H1 (cell line): Measurements from ENCODE around the gene CMPK2. TPM values are rescaled to one million over a fixed set of nuclear protein-coding genes. Genes with fewer than 3 reads are reported as not detected.

Source experiments
- CTCF ChIA-PET: fragments of 300-600 bp; sonication (Branson Sonifier 250); formaldehyde crosslinking; loops from one replicate; lab custom pipeline; 2021; ENCODE audit not compliant: partially characterized antibody; lab: Charles Lee
- POLR2A ChIA-PET: fragments of 300-600 bp; sonication (Branson Sonifier 250); formaldehyde crosslinking; loops from one replicate; lab custom pipeline; 2021; ENCODE audit warnings: inconsistent platforms; ENCODE audit not compliant: partially characterized antibody; lab: Charles Lee
- DNase-seq, 2 experiments: peaks; one replicate each; pipeline versions ENCODE4 v3.0.0 to v3.0.0-alpha.2; 2010 to 2022; ENCODE audit warnings: low spot score in 2 of 2, low read depth in 1 of 2, mixed read lengths in 1 of 2
- FAIRE-seq: peaks from 2 replicates; lab custom pipeline; 2011; peaks lifted over from hg19 to GRCh38; lab: Jason Lieb, UNC
- H2AFZ ChIP-seq: 2 replicates; pipeline ENCODE4 v1.8.1; 2012; ENCODE audit warnings: low read length, inconsistent platforms
- H2AK5ac ChIP-seq: 2 replicates; pipeline ENCODE4 v1.6.1; 2013; ENCODE audit warnings: low read depth, low read length
- H2BK120ac ChIP-seq: replicated peaks from 2 replicates; pipeline ENCODE3; 2013; ENCODE audit warnings: low read depth, low read length, inconsistent platforms
- H2BK12ac ChIP-seq: 2 replicates; pipeline ENCODE4 v1.6.1; 2013; ENCODE audit warnings: low read depth, low read length
- H2BK15ac ChIP-seq: 2 replicates; pipeline ENCODE4 v1.6.1; 2013; ENCODE audit warnings: low read length
- H2BK20ac ChIP-seq: 2 replicates; pipeline ENCODE4 v1.6.1; 2013; ENCODE audit warnings: low read length
- H2BK5ac ChIP-seq: 2 replicates; pipeline ENCODE4 v1.6.1; 2013; ENCODE audit warnings: low read depth, low read length
- H3K14ac ChIP-seq: 2 replicates; pipeline ENCODE4 v1.6.1; 2013; ENCODE audit warnings: inconsistent platforms; ENCODE audit not compliant: insufficient read length
- H3K18ac ChIP-seq: 2 replicates; pipeline ENCODE4 v1.6.1; 2013; ENCODE audit warnings: low read length; ENCODE audit errors: extremely low read depth
- H3K23ac ChIP-seq: 2 replicates; pipeline ENCODE4 v1.6.1; 2013; ENCODE audit warnings: inconsistent platforms; ENCODE audit not compliant: insufficient read length
- H3K23me2 ChIP-seq: 2 replicates; pipeline ENCODE4 v1.6.1; 2013; ENCODE audit warnings: low read depth, low read length
- H3K27ac ChIP-seq: 2 replicates; pipeline ENCODE4 v1.6.1; 2011; ENCODE audit warnings: low read depth, low read length, inconsistent platforms
- H3K27me3 ChIP-seq, 4 experiments: replicated peaks in 1 of 4; 1 replicate in 1 of 4; 2 replicates in 3 of 4; pipeline versions ENCODE4 v1.6.1 to v1.8.1; 2011 to 2013; ENCODE audit warnings: low read length in 3 of 4, mild to moderate bottlenecking in 3 of 4, inconsistent platforms in 2 of 4, mixed read lengths in 2 of 4, moderate library complexity in 1 of 4; ENCODE audit not compliant: control insufficient read depth in 3 of 4, insufficient read depth in 3 of 4; ENCODE audit errors: extremely low read depth in 1 of 4
- H3K36me3 ChIP-seq, 4 experiments: 2 replicates each; pipeline versions ENCODE4 v1.6.1 to v1.8.1; 2011 to 2013; ENCODE audit warnings: mild to moderate bottlenecking in 4 of 4, low read length in 3 of 4, moderate library complexity in 2 of 4, control low read depth in 1 of 4, inconsistent platforms in 1 of 4; ENCODE audit not compliant: insufficient read depth in 4 of 4, control insufficient read depth in 2 of 4
- H3K4ac ChIP-seq: replicated peaks from 2 replicates; pipeline ENCODE3; 2013; ENCODE audit warnings: low read length, low read depth, mixed read lengths, inconsistent platforms; ENCODE audit not compliant: insufficient read length
- H3K4me1 ChIP-seq, 4 experiments: replicated peaks in 1 of 4; 1 replicate in 1 of 4; 2 replicates in 3 of 4; pipeline versions ENCODE4 v1.6.1 to v1.8.1; 2011 to 2013; ENCODE audit warnings: low read length in 3 of 4, inconsistent platforms in 2 of 4, mixed read lengths in 1 of 4; ENCODE audit not compliant: insufficient read depth in 4 of 4, control insufficient read depth in 3 of 4
- H3K4me2 ChIP-seq, 2 experiments: 2 replicates each; pipeline versions ENCODE4 v1.6.1 to v1.8.1; 2011 to 2013; ENCODE audit warnings: low read depth in 2 of 2, low read length in 2 of 2, control low read depth in 1 of 2, inconsistent platforms in 1 of 2, mild to moderate bottlenecking in 1 of 2; ENCODE audit not compliant: insufficient read depth in 1 of 2
- H3K4me3 ChIP-seq, 4 experiments: fragments of 200-600, 300-600 bp in 1 of 4; sonication (generic), shearing (Covaris generic), sonication (Bioruptor Twin) in 1 of 4; 2 replicates each; pipeline versions ENCODE4 v1.5.1 to v1.8.1; 2011 to 2016; ENCODE audit warnings: low read length in 4 of 4, low read depth in 3 of 4, control low read depth in 2 of 4, inconsistent platforms in 2 of 4, mild to moderate bottlenecking in 2 of 4, mixed read lengths in 1 of 4, moderate library complexity in 1 of 4; ENCODE audit not compliant: insufficient read depth in 2 of 4; ENCODE audit errors: extremely low read depth in 1 of 4
- H3K56ac ChIP-seq: replicated peaks from 2 replicates; pipeline ENCODE3; 2013; ENCODE audit warnings: low read depth, mild to moderate bottlenecking, mixed read lengths, low read length, inconsistent platforms; ENCODE audit not compliant: insufficient read length
- H3K79me1 ChIP-seq: 2 replicates; pipeline ENCODE4 v1.6.1; 2013; ENCODE audit warnings: low read depth, low read length, control low read depth
- H3K79me2 ChIP-seq, 2 experiments: 2 replicates each; pipeline versions ENCODE4 v1.6.1 to v1.8.1; 2012 to 2013; ENCODE audit warnings: low read length in 2 of 2, mild to moderate bottlenecking in 2 of 2, inconsistent platforms in 1 of 2; ENCODE audit not compliant: insufficient read depth in 2 of 2, control insufficient read depth in 1 of 2
- H3K9ac ChIP-seq, 4 experiments: replicated peaks in 1 of 4; 1 replicate in 1 of 4; 2 replicates in 3 of 4; pipeline versions ENCODE4 v1.6.1 to v1.8.1; 2011 to 2013; ENCODE audit warnings: low read depth in 3 of 4, low read length in 3 of 4, control low read depth in 2 of 4, mild to moderate bottlenecking in 2 of 4, moderate library complexity in 2 of 4, inconsistent platforms in 1 of 4; ENCODE audit errors: extremely low read depth in 1 of 4
- H3K9me3 ChIP-seq, 2 experiments: 2 replicates each; pipeline versions ENCODE4 v1.6.1 to v1.8.1; 2012 to 2013; ENCODE audit warnings: mild to moderate bottlenecking in 2 of 2, moderate library complexity in 2 of 2, control low read depth in 1 of 2, inconsistent platforms in 1 of 2, low read depth in 1 of 2, low read length in 1 of 2, mixed read lengths in 1 of 2; ENCODE audit not compliant: insufficient read depth in 2 of 2
- H4K20me1 ChIP-seq, 2 experiments: replicated peaks in 1 of 2; 2 replicates each; pipeline versions ENCODE3 to v1.8.1; 2011 to 2013; ENCODE audit warnings: inconsistent platforms in 2 of 2, low read length in 2 of 2, mild to moderate bottlenecking in 1 of 2; ENCODE audit not compliant: insufficient read depth in 2 of 2, control insufficient read depth in 1 of 2
- H4K5ac ChIP-seq: 2 replicates; pipeline ENCODE4 v1.6.1; 2013; ENCODE audit warnings: low read length, low read depth, mixed read lengths, inconsistent platforms; ENCODE audit not compliant: insufficient read length
- H4K8ac ChIP-seq: 2 replicates; pipeline ENCODE4 v1.8.0; 2013; ENCODE audit warnings: mild to moderate bottlenecking, moderate library complexity, low read length, inconsistent platforms; ENCODE audit not compliant: insufficient read depth; ENCODE audit errors: extremely low read depth
- H4K91ac ChIP-seq: replicated peaks from 2 replicates; pipeline ENCODE3; 2013; ENCODE audit warnings: low read length, mixed read lengths, inconsistent platforms; ENCODE audit not compliant: insufficient read length
- ASH2L ChIP-seq: fragments of 200-600, 300-600 bp; sonication (generic); IDR thresholded peaks from one replicate; pipeline ENCODE4 v1.7.1; 2017; ENCODE audit warnings: low read length
- CBX8 ChIP-seq: fragments of 300-800, 300-1000 bp; sonication (generic); IDR thresholded peaks from 2 replicates; pipeline ENCODE4 v1.7.1; 2016; ENCODE audit warnings: low read depth, low read length, borderline replicate concordance
- CEBPB ChIP-seq: IDR thresholded peaks from 2 replicates; pipeline ENCODE4 v1.6.1; 2012; ENCODE audit warnings: low read depth, low read length
- FOSL1 ChIP-seq: IDR thresholded peaks from 2 replicates; pipeline ENCODE4 v1.6.1; 2011; ENCODE audit warnings: mild to moderate bottlenecking, low read depth, low read length, moderate library complexity; ENCODE audit not compliant: insufficient read depth
- HDAC6 ChIP-seq: IDR thresholded peaks from one replicate; pipeline ENCODE4 v1.7.1; 2012; ENCODE audit warnings: low read depth, mild to moderate bottlenecking, inconsistent platforms, low read length, moderate library complexity
- JUND ChIP-seq: IDR thresholded peaks from 2 replicates; pipeline ENCODE4 v1.6.1; 2011; ENCODE audit warnings: mild to moderate bottlenecking, improper control_type of control experiment, low read length
- MAFK ChIP-seq: IDR thresholded peaks from 2 replicates; pipeline ENCODE4 v1.6.1; 2012; ENCODE audit warnings: low read depth, mild to moderate bottlenecking, improper control_type of control experiment, low read length
- NRF1 ChIP-seq: IDR thresholded peaks from 2 replicates; pipeline ENCODE4 v1.6.1; 2011; ENCODE audit warnings: mild to moderate bottlenecking, low read depth, low read length, improper control_type of control experiment
- POLR2AphosphoS5 ChIP-seq: IDR thresholded peaks from 2 replicates; pipeline ENCODE4 v1.6.1; 2011; ENCODE audit warnings: low read depth, low read length
- RAD21 ChIP-seq, 2 experiments: IDR thresholded peaks in 1 of 2; conservative IDR thresholded peaks in 1 of 2; 2 replicates each; pipeline ENCODE4 v1.6.1; 2011; ENCODE audit warnings: low read depth in 2 of 2, low read length in 2 of 2, improper control_type of control experiment in 1 of 2, inconsistent platforms in 1 of 2, mild to moderate bottlenecking in 1 of 2, moderate library complexity in 1 of 2
- SIX5 ChIP-seq: IDR thresholded peaks from 2 replicates; pipeline ENCODE4 v1.6.1; 2011; ENCODE audit warnings: mild to moderate bottlenecking, low read depth, low read length
- SUZ12 ChIP-seq: fragments of 200-600 bp; sonication (generic); IDR thresholded peaks from 2 replicates; pipeline ENCODE4 v1.6.1; 2012; ENCODE audit warnings: mild to moderate bottlenecking, inconsistent platforms, low read length, moderate library complexity, mixed read lengths
- TAF7 ChIP-seq: optimal IDR thresholded peaks from 2 replicates; pipeline ENCODE3; 2011; ENCODE audit warnings: low read depth, mild to moderate bottlenecking, inconsistent platforms, low read length, moderate library complexity, borderline replicate concordance
- TEAD4 ChIP-seq: IDR thresholded peaks from 2 replicates; pipeline ENCODE4 v1.6.1; 2012; ENCODE audit warnings: low read depth, low read length, inconsistent platforms, mixed read lengths
- YY1 ChIP-seq: IDR thresholded peaks from 2 replicates; pipeline ENCODE4 v1.6.1; 2011; ENCODE audit warnings: low read depth, mild to moderate bottlenecking, low read length
- ZNF274 ChIP-seq: IDR thresholded peaks from 2 replicates; pipeline ENCODE4 v1.7.0; 2012; ENCODE audit warnings: low read length, borderline replicate concordance; ENCODE audit errors: extremely low read depth
- WGBS, 2 experiments: shearing (Covaris generic) in 1 of 2; methylation state at CpG; one replicate each; pipeline versions ENCODE4 v1.1.6 to v1.1.7; 2013 to 2015; ENCODE audit warnings: low lambda C conversion rate in 2 of 2, mixed read lengths in 2 of 2, inconsistent platforms in 1 of 2, low coverage in 1 of 2, missing lambda C conversion rate in 1 of 2; ENCODE audit not compliant: insufficient replicate concordance in 2 of 2, insufficient coverage in 1 of 2, insufficient read length in 1 of 2; ENCODE audit errors: extremely low coverage in 1 of 2, missing lambda C conversion rate in 1 of 2; 5-methylcytosine and 5-hydroxymethylcytosine counted together
- polyA plus RNA-seq, 7 experiments: library from polyadenylated mRNA; depleted of rRNA in 3 of 7; stranded (reverse) in 5 of 7; unstranded in 2 of 7; fragments of >200 nt in 5 of 7; fragments of 200-250 nt in 2 of 7; gene quantifications; 1 replicate in 5 of 7; 2 replicates in 1 of 7; 4 replicates in 1 of 7; pipeline versions ENCODE4 v1.2.1 to v1.2.3, GENCODE V29; 2011 to 2013; ENCODE audit warnings: missing spikeins in 2 of 7, mixed read lengths in 2 of 7
- total RNA-seq: library from RNA; stranded (reverse); fragmentation: NEBNext Ultra II Directional; extraction: Animal tissue kit (Norgen Biotek cat#: 25700); gene quantifications from 2 replicates; pipeline ENCODE4 v1.2.1, GENCODE V29; 2021

Gene CMPK2
- total and polyA plus RNA-seq, 2 of the 8 experiments (the other 6 are each of a cell fraction or from before 2014, with no cell fraction given) = 0.28 to 0.53 TPM

DNA sequence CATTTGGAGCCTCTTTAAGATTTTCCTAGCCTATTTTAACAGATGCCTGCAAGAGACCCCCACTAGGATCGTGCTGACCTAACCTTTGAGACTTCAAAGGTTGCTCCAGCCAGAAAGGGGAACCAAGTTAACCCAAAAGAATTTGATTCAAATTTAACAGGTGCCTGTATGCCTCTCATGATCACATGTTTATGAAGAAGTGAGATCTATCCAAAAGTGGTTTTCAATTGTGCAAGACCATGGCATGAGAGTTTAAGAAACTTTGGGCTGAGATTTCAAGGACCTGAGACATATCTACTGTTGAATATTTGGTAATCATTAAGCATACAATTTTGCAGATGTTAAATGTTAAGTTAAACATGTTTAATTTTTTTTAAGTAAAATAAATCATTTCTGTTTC, 10.6 kb upstream of the CMPK2 start:
- H3K4me3 ChIP-seq = no peak overlapping the region
- no peak overlapping the region for H2BK20ac ChIP-seq
- H3K23ac ChIP-seq = no peak overlapping the region
- no peak overlapping the region for H3K9ac ChIP-seq
- H3K18ac ChIP-seq = no peak overlapping the region
- H2BK5ac ChIP-seq = no peak overlapping the region
- H3K27ac ChIP-seq = no peak overlapping the region
- no peaks in the 10 kb centered on the region for H3K79me2 ChIP-seq
- no peak overlapping the region for H3K4ac ChIP-seq
- H3K56ac ChIP-seq = no peak overlapping the region
- H3K36me3 ChIP-seq = no peaks in the 10 kb centered on the region
- no peak for DNase-seq
- POLR2A ChIA-PET = no interaction called here
- no peaks in the 10 kb centered on the region for H3K4me1 ChIP-seq
- H3K4me2 ChIP-seq = no peak overlapping the region
- H4K8ac ChIP-seq = no peak overlapping the region
- FAIRE-seq = no peak
- H3K79me1 ChIP-seq = no peaks in the 10 kb centered on the region
- H4K5ac ChIP-seq = no peak overlapping the region
- no peaks in the 10 kb centered on the region for H3K23me2 ChIP-seq
- H2BK12ac ChIP-seq = no peak overlapping the region
- CTCF ChIA-PET = interaction anchor here (0.6 kb wide), 1 partner anchor 22 kb away, joined by 3 read pairs; no protein-coding TSS in a partner anchor
- H3K27me3 ChIP-seq = no peaks in the 10 kb centered on the region
- H3K14ac ChIP-seq = no peak overlapping the region
- H3K9me3 ChIP-seq = peaks cover 7 to 9% of the 10 kb centered on the region in 2 experiments
- H4K91ac ChIP-seq = no peak overlapping the region
- WGBS, 2 experiments = 79% methylated on average over 1 of the region's 1 CpG; no CpG with 5 or more reads in 1 of the 2 experiments
- H2AFZ ChIP-seq = no peak overlapping the region
- no peak overlapping the region for H2BK120ac ChIP-seq
- H4K20me1 ChIP-seq = no peaks in the 10 kb centered on the region
- no peak overlapping the region for H2BK15ac ChIP-seq
- no peak overlapping the region for H2AK5ac ChIP-seq
- TF ChIP-seq POLR2AphosphoS5 (no peak), MAFK (no peak), TAF7 (no peak), SIX5 (no peak), JUND (no peak), SUZ12 (no peak), CEBPB (no peak), FOSL1 (no peak), HDAC6 (no peak), RAD21 (IDR thresholded peaks at IDR 0.05 in 1 of 2, conservative IDR thresholded peaks at IDR 0.05 in 1 of 2; ENCODE audit: low read depth in 2 of 2, low read length in 2 of 2) (no peak), ASH2L (no peak), NRF1 (no peak), ZNF274 (no peak), CBX8 (no peak), YY1 (no peak), TEAD4 (no peak)
